HEK293 (cell line): Measurements from ENCODE around the gene SPTBN2.
A peak's percentile ranks its signal among the peaks of the same experiment; 100 is the strongest.

Experiments
- CTCF ChIA-PET: fragments of 350-600 bp; formaldehyde crosslinking; extraction: SDS; loops from one replicate; lab custom pipeline; 2021; ENCODE audit warnings: antibody characterized with exemption; lab: Yijun Ruan, JAX
- POLR2A ChIA-PET: fragments of 300-600 bp; formaldehyde crosslinking; extraction: SDS; loops from one replicate; lab custom pipeline; 2020; ENCODE audit warnings: antibody characterized with exemption, inconsistent platforms; lab: Yijun Ruan, JAX
- H3K27ac ChIP-seq: fragments of 200-500 bp; sonication (Bioruptor generic); 2 replicates; pipeline ENCODE4 v1.5.1; 2014; ENCODE audit warnings: low read depth, low read length, control low read depth, inconsistent platforms; ENCODE audit errors: extremely low read depth
- H3K36me3 ChIP-seq, 2 experiments: fragments of 200-500 bp in 1 of 2; sonication (Bioruptor generic) in 1 of 2; 1 replicate in 1 of 2; 2 replicates in 1 of 2; pipeline ENCODE4 v1.5.1; 2014 to 2017; ENCODE audit warnings: inconsistent platforms in 2 of 2, low read length in 2 of 2; ENCODE audit not compliant: control insufficient read depth in 2 of 2, insufficient read depth in 1 of 2
- H3K4me1 ChIP-seq: fragments of 200-500 bp; sonication (Bioruptor generic); 2 replicates; pipeline ENCODE4 v1.5.1; 2014; ENCODE audit warnings: mild to moderate bottlenecking, low read length, inconsistent platforms; ENCODE audit not compliant: control insufficient read depth, insufficient read depth
- H3K4me3 ChIP-seq: 2 replicates; pipeline ENCODE4 v1.5.1; 2011; ENCODE audit warnings: low read depth, mild to moderate bottlenecking, control low read depth, low read length, moderate library complexity
- H3K9me3 ChIP-seq: fragments of 200-500 bp; sonication (Bioruptor generic); 2 replicates; pipeline ENCODE4 v1.5.1; 2014; ENCODE audit warnings: low read depth, low read length, inconsistent platforms; ENCODE audit not compliant: control insufficient read depth, insufficient read depth
- GLI4 ChIP-seq: fragments of 450-650 bp; formaldehyde crosslinking; IDR thresholded peaks from 2 replicates; pipeline ENCODE4 v1.5.1; 2016; ENCODE audit warnings: missing biosample characterization, missing genetic modification characterization
- GLIS1 ChIP-seq: fragments of 450-650 bp; formaldehyde crosslinking; IDR thresholded peaks from 2 replicates; pipeline ENCODE4 v1.5.1; 2016; ENCODE audit warnings: missing biosample characterization, missing genetic modification characterization
- KLF1 ChIP-seq: fragments of 450-650 bp; formaldehyde crosslinking; IDR thresholded peaks from 2 replicates; pipeline ENCODE4 v1.5.1; 2016; ENCODE audit warnings: missing biosample characterization, missing genetic modification characterization
- OSR2 ChIP-seq: fragments of 450-650 bp; formaldehyde crosslinking; IDR thresholded peaks from 2 replicates; pipeline ENCODE4 v1.5.1; 2016; ENCODE audit warnings: missing biosample characterization, missing genetic modification characterization
- PRDM6 ChIP-seq: fragments of 450-650 bp; formaldehyde crosslinking; IDR thresholded peaks from 2 replicates; pipeline ENCODE4 v1.5.1; 2017; ENCODE audit warnings: missing biosample characterization, missing genetic modification characterization
- SCRT2 ChIP-seq: fragments of 450-650 bp; formaldehyde crosslinking; IDR thresholded peaks from 2 replicates; pipeline ENCODE4 v1.5.1; 2016; ENCODE audit warnings: missing biosample characterization, missing genetic modification characterization
- SETDB1 ChIP-seq: IDR thresholded peaks from one replicate; pipeline ENCODE4 v1.6.1; 2017; ENCODE audit warnings: mild to moderate bottlenecking, low read length, moderate library complexity, mixed read lengths; ENCODE audit not compliant: insufficient read length
- SP7 ChIP-seq: fragments of 450-650 bp; formaldehyde crosslinking; IDR thresholded peaks from 2 replicates; pipeline ENCODE4 v1.5.1; 2016; ENCODE audit warnings: missing biosample characterization, missing genetic modification characterization
- WT1 ChIP-seq: fragments of 450-650 bp; formaldehyde crosslinking; IDR thresholded peaks from 2 replicates; pipeline ENCODE4 v1.5.1; 2016; ENCODE audit warnings: missing biosample characterization, missing genetic modification characterization
- ZBTB10 ChIP-seq: fragments of 450-650 bp; formaldehyde crosslinking; IDR thresholded peaks from 2 replicates; pipeline ENCODE4 v1.5.1; 2016; ENCODE audit warnings: missing biosample characterization, missing genetic modification characterization
- ZBTB17 ChIP-seq: fragments of 450-650 bp; formaldehyde crosslinking; IDR thresholded peaks from 2 replicates; pipeline ENCODE4 v1.5.1; 2016; ENCODE audit warnings: missing biosample characterization, missing genetic modification characterization
- ZBTB8A ChIP-seq: fragments of 450-650 bp; formaldehyde crosslinking; IDR thresholded peaks from 2 replicates; pipeline ENCODE4 v1.5.1; 2016; ENCODE audit warnings: missing biosample characterization, missing genetic modification characterization
- ZNF114 ChIP-seq: fragments of 450-650 bp; formaldehyde crosslinking; IDR thresholded peaks from 2 replicates; pipeline ENCODE4 v1.5.0; 2017; ENCODE audit warnings: missing biosample characterization, missing genetic modification characterization
- ZNF138 ChIP-seq: fragments of 450-650 bp; formaldehyde crosslinking; IDR thresholded peaks from 2 replicates; pipeline ENCODE4 v1.5.1; 2016; ENCODE audit warnings: missing biosample characterization, missing genetic modification characterization, borderline replicate concordance
- ZNF2 ChIP-seq: fragments of 450-650 bp; formaldehyde crosslinking; IDR thresholded peaks from 2 replicates; pipeline ENCODE4 v1.5.1; 2016; ENCODE audit warnings: missing biosample characterization, missing genetic modification characterization
- ZNF221 ChIP-seq: fragments of 450-650 bp; formaldehyde crosslinking; IDR thresholded peaks from 2 replicates; pipeline ENCODE4 v1.5.1; 2017; ENCODE audit warnings: missing biosample characterization, missing genetic modification characterization, borderline replicate concordance
- ZNF248 ChIP-seq: fragments of 450-650 bp; formaldehyde crosslinking; IDR thresholded peaks from 2 replicates; pipeline ENCODE4 v1.5.1; 2017; ENCODE audit warnings: missing biosample characterization, missing genetic modification characterization
- ZNF335 ChIP-seq: fragments of 450-650 bp; formaldehyde crosslinking; conservative IDR thresholded peaks from 2 replicates; pipeline ENCODE4 v1.5.1; 2016; ENCODE audit warnings: missing biosample characterization, missing genetic modification characterization
- ZNF366 ChIP-seq: fragments of 450-650 bp; formaldehyde crosslinking; conservative IDR thresholded peaks from 2 replicates; pipeline ENCODE4 v1.5.1; 2016; ENCODE audit warnings: missing biosample characterization, missing genetic modification characterization
- ZNF426 ChIP-seq: fragments of 450-650 bp; formaldehyde crosslinking; IDR thresholded peaks from 2 replicates; pipeline ENCODE4 v1.5.1; 2017; ENCODE audit warnings: missing biosample characterization, missing genetic modification characterization, mild to moderate bottlenecking, inconsistent platforms, moderate library complexity
- ZNF501 ChIP-seq: fragments of 450-650 bp; formaldehyde crosslinking; IDR thresholded peaks from 2 replicates; pipeline ENCODE4 v1.5.1; 2016; ENCODE audit warnings: missing biosample characterization, missing genetic modification characterization
- ZNF530 ChIP-seq: fragments of 450-650 bp; formaldehyde crosslinking; IDR thresholded peaks from 2 replicates; pipeline ENCODE4 v1.5.1; 2016; ENCODE audit warnings: low read depth, missing biosample characterization, missing genetic modification characterization
- ZNF658 ChIP-seq: fragments of 450-650 bp; formaldehyde crosslinking; IDR thresholded peaks from 2 replicates; pipeline ENCODE4; 2016; ENCODE audit warnings: missing biosample characterization, missing genetic modification characterization
- ZNF701 ChIP-seq: fragments of 450-650 bp; formaldehyde crosslinking; IDR thresholded peaks from 2 replicates; pipeline ENCODE4 v1.5.1; 2016; ENCODE audit warnings: missing biosample characterization, missing genetic modification characterization
- ZNF704 ChIP-seq: fragments of 450-650 bp; formaldehyde crosslinking; IDR thresholded peaks from 2 replicates; pipeline ENCODE4 v1.5.1; 2016; ENCODE audit warnings: missing biosample characterization, missing genetic modification characterization
- ZNF747 ChIP-seq: fragments of 450-650 bp; formaldehyde crosslinking; IDR thresholded peaks from 2 replicates; pipeline ENCODE4 v1.5.1; 2016; ENCODE audit warnings: missing biosample characterization, missing genetic modification characterization
- ZNF768 ChIP-seq: fragments of 450-650 bp; formaldehyde crosslinking; IDR thresholded peaks from 2 replicates; pipeline ENCODE4 v1.5.1; 2018; ENCODE audit warnings: missing biosample characterization, mild to moderate bottlenecking, missing genetic modification characterization
- ZNF837 ChIP-seq: fragments of 450-650 bp; formaldehyde crosslinking; IDR thresholded peaks from 2 replicates; pipeline ENCODE4 v1.5.1; 2016; ENCODE audit warnings: missing biosample characterization, missing genetic modification characterization
- ZSCAN4 ChIP-seq: fragments of 450-650 bp; formaldehyde crosslinking; IDR thresholded peaks from 2 replicates; pipeline ENCODE4 v1.5.1; 2017; ENCODE audit warnings: missing biosample characterization, missing genetic modification characterization

Gene SPTBN2

GRCh38 chr11:66747480-66747879 lies 18.5 kb upstream of the SPTBN2 start:
- Histone ChIP-seq H3K27ac (no peak overlapping the region), H3K36me3 (no peaks in the 10 kb centered on the region), H3K9me3 (no peaks in the 10 kb centered on the region), H3K4me3 (no peak overlapping the region), H3K4me1 (peaks cover 3% of the 10 kb centered on the region; the same call in 1 of the 2 replicates)
- TF ChIP-seq GLI4 (tag by site-specific recombination): no peak
- TF ChIP-seq ZNF658 (tag by site-specific recombination): no peak
- no peak for TF ChIP-seq ZNF530 (tag by site-specific recombination)
- no peak for TF ChIP-seq ZBTB10
- no peak for TF ChIP-seq ZNF221 (tag by site-specific recombination)
- no peak for TF ChIP-seq ZNF114 (tag by site-specific recombination)
- peak; percentile 84 for TF ChIP-seq ZBTB8A (tag by site-specific recombination)
- peak; percentile 52 for TF ChIP-seq ZBTB17 (tag by site-specific recombination)
- no peak for TF ChIP-seq ZNF366
- no peak for TF ChIP-seq ZNF501 (tag by site-specific recombination)
- no peak for TF ChIP-seq ZNF701 (tag by site-specific recombination)
- TF ChIP-seq ZNF768 (tag by site-specific recombination): no peak
- TF ChIP-seq SCRT2 (tag by site-specific recombination): peak; percentile 48
- TF ChIP-seq ZNF704 (tag by site-specific recombination): no peak
- TF ChIP-seq ZNF2: no peak
- no peak; the same call in 1 of the 2 replicates for TF ChIP-seq SP7 (tag by site-specific recombination)
- peak; percentile 31 for TF ChIP-seq SETDB1
- no peak for TF ChIP-seq PRDM6
- peak; percentile 83 for TF ChIP-seq OSR2
- TF ChIP-seq GLIS1 (tag by site-specific recombination): no peak
- ChIA-PET CTCF (interaction anchor here (0.7 to 1.3 kb wide), 3 partner anchors 19 to 85 kb away, joined by 3 to 5 read pairs (median 4); no protein-coding TSS in a partner anchor), POLR2A (interaction anchor here (0.7 kb wide), 2 partner anchors 19 to 28 kb away, joined by 3 read pairs; no protein-coding TSS in a partner anchor)

- H3K9me3 ChIP-seq: no peaks in the 10 kb centered on the region
- H3K4me1 ChIP-seq: peaks cover 3% of the 10 kb centered on the region; the same call in 1 of the 2 replicates
- ChIA-PET POLR2A (interaction anchor here (0.5 to 1.2 kb wide), 10 partner anchors 13 to 320 kb away, joined by 3 to 6 read pairs (median 4); partner anchors contain the start of gene RCE1), CTCF (interaction anchor here (0.6 kb wide), 1 partner anchor 279 kb away, joined by 3 read pairs; no protein-coding TSS in a partner anchor)
- H3K36me3 ChIP-seq: no peaks in the 10 kb centered on the region
- H3K4me3 ChIP-seq: peak overlapping the region; percentile 67
- H3K27ac ChIP-seq: no peak overlapping the region; the same call in 1 of the 2 replicates
- TF ChIP-seq ZNF335 (tag by site-specific recombination) (peak; percentile 48; the same call in 1 of the 2 replicates), ZNF248 (tag by site-specific recombination) (no peak), KLF1 (tag by site-specific recombination) (peak; percentile 11; the same call in 1 of the 2 replicates), ZNF426 (no peak), ZNF747 (tag by site-specific recombination) (no peak), ZNF837 (no peak), ZSCAN4 (tag by site-specific recombination) (no peak), WT1 (tag by site-specific recombination) (no peak), ZNF138 (tag by site-specific recombination) (no peak), SP7 (tag by site-specific recombination) (no peak)
These were observed 16.6 kb upstream of the SPTBN2 start for GRCh38 chr11:66745356-66746235.
